Measurements from ENCODE around the gene TIGD1. TPM values are rescaled to one million over a fixed set of nuclear protein-coding genes. Genes with fewer than 3 reads are reported as not detected.

TIGD1 gene
- total RNA-seq, 1 donor from 2014 or later = 3.9 TPM

DNA sequence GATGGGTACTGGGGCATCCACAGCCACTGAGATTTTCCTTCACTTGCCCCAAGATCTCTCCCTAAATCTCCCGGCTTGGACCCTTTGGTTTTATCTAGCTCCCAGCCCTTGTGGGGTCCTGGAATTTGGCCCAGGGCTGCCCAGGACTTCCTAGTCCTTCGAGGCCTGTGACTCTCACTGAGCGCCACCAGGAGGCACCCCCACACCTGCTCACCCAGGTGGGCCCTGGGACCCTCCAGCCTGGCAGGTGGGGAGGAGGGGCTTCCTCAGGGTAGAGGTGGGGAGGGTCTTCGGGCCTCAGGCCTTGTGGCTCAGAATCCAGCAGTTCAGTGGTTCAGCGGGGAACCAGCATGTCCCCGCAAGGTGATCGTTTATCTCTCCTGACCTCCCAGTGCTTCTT, 42.1 kb downstream of the TIGD1 start:
- ATAC-seq (no peak), DNase-seq (no peak)
- H3K9me3 ChIP-seq = no peaks in the 10 kb centered on the region
- TF ChIP-seq, protein P1, sequence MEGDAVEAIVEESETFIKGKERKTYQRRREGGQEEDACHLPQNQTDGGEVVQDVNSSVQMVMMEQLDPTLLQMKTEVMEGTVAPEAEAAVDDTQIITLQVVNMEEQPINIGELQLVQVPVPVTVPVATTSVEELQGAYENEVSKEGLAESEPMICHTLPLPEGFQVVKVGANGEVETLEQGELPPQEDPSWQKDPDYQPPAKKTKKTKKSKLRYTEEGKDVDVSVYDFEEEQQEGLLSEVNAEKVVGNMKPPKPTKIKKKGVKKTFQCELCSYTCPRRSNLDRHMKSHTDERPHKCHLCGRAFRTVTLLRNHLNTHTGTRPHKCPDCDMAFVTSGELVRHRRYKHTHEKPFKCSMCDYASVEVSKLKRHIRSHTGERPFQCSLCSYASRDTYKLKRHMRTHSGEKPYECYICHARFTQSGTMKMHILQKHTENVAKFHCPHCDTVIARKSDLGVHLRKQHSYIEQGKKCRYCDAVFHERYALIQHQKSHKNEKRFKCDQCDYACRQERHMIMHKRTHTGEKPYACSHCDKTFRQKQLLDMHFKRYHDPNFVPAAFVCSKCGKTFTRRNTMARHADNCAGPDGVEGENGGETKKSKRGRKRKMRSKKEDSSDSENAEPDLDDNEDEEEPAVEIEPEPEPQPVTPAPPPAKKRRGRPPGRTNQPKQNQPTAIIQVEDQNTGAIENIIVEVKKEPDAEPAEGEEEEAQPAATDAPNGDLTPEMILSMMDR (IDR thresholded peaks at IDR 0.05) = no peak
- no peak overlapping the region for H3K27ac ChIP-seq
- intact Hi-C loops (cut with DNase I) = no loop called here
- no peaks in the 10 kb centered on the region for H3K36me3 ChIP-seq
- no peak overlapping the region for H3K4me3 ChIP-seq
- peaks cover 5% of the 10 kb centered on the region for H3K4me1 ChIP-seq
- H3K27me3 ChIP-seq = peaks cover 32% of the 10 kb centered on the region

DNA sequence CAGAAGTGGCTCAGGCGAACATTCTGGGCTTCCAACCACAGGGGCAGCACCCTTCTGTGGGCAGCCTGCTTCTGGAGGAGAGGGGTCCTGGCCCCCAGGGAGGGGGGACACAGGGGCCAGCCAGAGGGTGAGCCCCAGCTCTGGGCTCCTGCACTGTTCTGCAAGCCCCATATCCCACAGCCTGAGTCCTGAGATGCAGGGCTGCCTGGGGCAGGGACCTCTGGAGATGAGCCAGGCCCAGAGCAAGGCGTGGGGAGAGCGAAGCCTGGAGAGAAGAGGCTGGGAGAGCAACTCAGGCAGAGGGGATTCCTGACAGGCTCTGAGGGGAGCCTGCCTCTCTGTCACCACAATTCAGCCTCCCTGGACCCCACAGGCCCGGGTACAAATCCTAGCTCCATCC, 43.6 kb downstream of the TIGD1 start:
- DNase-seq = no peak
- H3K9me3 ChIP-seq = no peaks in the 10 kb centered on the region
- H3K27me3 ChIP-seq = peaks cover 44% of the 10 kb centered on the region
- TF ChIP-seq, protein P1 (IDR thresholded peaks at IDR 0.05) = no peak
- H3K36me3 ChIP-seq = no peaks in the 10 kb centered on the region
- peaks cover 9% of the 10 kb centered on the region for H3K4me1 ChIP-seq
- no peak overlapping the region for H3K4me3 ChIP-seq
- intact Hi-C loops (cut with DNase I) = no loop called here
- no peak for ATAC-seq
- H3K27ac ChIP-seq = no peak overlapping the region

DNA sequence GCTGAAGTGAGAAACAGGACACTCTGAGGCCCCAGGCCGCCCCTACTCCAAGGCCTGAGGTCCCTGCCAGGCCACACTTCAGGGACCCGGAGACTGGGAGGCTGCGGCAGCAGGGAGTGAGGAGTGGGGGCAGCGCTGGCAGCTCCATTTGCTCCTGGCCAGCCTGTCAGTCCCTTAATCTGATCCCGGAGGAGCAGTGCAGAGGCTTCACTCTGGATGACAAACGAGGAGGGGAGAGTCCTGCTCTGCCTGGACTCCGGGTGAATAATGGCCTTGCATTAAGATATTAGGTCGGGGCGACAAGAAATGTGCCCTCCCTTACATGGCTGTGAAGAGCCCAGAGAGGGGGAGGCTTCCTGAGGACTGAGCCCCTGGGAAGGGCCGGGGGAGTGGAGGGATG, 44.5 kb downstream of the TIGD1 start:
- Histone ChIP-seq H3K27ac (no peak overlapping the region), H3K36me3 (no peaks in the 10 kb centered on the region), H3K27me3 (peaks cover 44% of the 10 kb centered on the region), H3K4me1 (peaks cover 9% of the 10 kb centered on the region), H3K4me3 (no peak overlapping the region), H3K9me3 (no peaks in the 10 kb centered on the region)
- intact Hi-C loops (cut with DNase I) = no loop called here
- TF ChIP-seq, protein P1 (IDR thresholded peaks at IDR 0.05) = no peak
- DNase-seq (no peak), ATAC-seq (no peak)

DNA sequence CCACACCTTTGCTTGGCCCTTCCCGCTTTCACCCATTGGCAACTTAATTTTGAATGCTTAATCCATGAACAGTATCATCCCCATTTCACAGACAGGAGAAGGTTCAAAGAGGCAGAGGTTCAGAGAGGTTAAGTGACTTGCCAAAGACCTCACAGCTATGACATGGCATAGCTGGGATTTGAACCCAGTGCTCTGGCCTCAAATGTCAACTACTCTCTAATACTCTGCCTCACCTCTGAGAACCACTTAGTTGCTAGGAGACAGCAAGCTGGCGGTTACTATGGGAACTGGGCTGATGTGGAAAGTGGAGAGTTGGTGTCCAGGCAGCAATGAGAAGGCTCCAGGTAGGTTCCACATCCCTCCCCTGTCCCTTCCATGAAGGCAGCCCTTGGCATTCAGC, 45.9 kb downstream of the TIGD1 start:
- Histone ChIP-seq H3K27me3 (peaks cover 44% of the 10 kb centered on the region), H3K4me3 (no peak overlapping the region), H3K4me1 (peaks cover 9% of the 10 kb centered on the region), H3K36me3 (no peaks in the 10 kb centered on the region), H3K27ac (no peak overlapping the region), H3K9me3 (no peaks in the 10 kb centered on the region)
- TF ChIP-seq, protein P1 (IDR thresholded peaks at IDR 0.05) = no peak
- ATAC-seq (no peak), DNase-seq (no peak)
- intact Hi-C loops (cut with DNase I) = no loop called here

DNA sequence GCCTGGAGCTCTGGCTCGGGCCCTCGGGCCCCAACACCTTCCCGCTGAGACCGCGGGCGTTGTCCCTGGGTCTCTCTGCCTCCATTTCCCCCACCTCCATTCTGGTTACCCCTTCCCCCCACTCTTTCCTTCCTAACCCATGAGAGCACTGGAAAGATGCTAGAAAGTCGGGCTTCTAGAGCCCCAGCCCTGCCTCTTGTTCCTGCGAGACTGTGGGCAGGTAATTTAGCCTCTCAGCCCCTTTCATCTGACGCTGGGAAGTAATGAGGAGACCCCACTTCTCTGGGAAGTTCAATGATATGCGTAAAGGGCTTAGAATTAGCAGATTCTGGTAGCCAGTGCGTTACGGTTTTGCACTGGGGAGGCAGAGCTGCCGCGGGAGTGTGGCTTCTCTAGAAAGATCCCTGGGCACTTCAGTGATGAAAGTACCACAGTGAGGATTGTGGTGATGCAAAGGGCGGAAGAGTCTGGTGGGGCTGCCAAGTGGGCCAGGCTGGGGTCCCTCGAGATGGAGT, 46.5 kb downstream of the TIGD1 start:
- Histone ChIP-seq H3K27me3 (peaks cover 44% of the 10 kb centered on the region), H3K4me3 (peak overlapping the region; percentile 39)

More for the DNA sequence above, 46.5 kb downstream of the TIGD1 start:
- Histone ChIP-seq H3K27ac (no peak overlapping the region), H3K9me3 (no peaks in the 10 kb centered on the region), H3K36me3 (no peaks in the 10 kb centered on the region), H3K4me1 (peaks cover 9% of the 10 kb centered on the region)
- TF ChIP-seq, protein P1 (IDR thresholded peaks at IDR 0.05) = no peak
- DNase-seq = no peak
- ATAC-seq = no peak
- intact Hi-C loops (cut with DNase I) = no loop called here
